Endothelial cell of umbilical vein (primary cell): Measurements from ENCODE around the gene TMEM108. TPM values are rescaled to one million over a fixed set of nuclear protein-coding genes. Genes with fewer than 3 reads are reported as not detected.

Source experiments
- BruUV-seq: library from RNA; stranded (reverse); fragments of 400-500 nt; replicated peaks from 2 replicates; lab custom pipeline; 2021; lab: Mats Ljungman, UMichigan
- CTCF ChIA-PET: fragments of 300-600, 350-600 bp; sonication (Branson Sonifier 250); formaldehyde crosslinking; loops from one replicate; lab custom pipeline; 2021; ENCODE audit warnings: antibody characterized with exemption, inconsistent platforms; lab: Charles Lee
- POLR2A ChIA-PET: fragments of 300-600, 350-600 bp; sonication (Branson Sonifier 250); formaldehyde crosslinking; loops from one replicate; lab custom pipeline; 2021; ENCODE audit warnings: antibody characterized with exemption, inconsistent platforms; lab: Charles Lee
- DNase-seq: peaks from one replicate; pipeline ENCODE4 v3.0.0-alpha.2; 2011; ENCODE audit warnings: low read depth, low spot score
- FAIRE-seq: peaks from 2 replicates; lab custom pipeline; 2011; peaks lifted over from hg19 to GRCh38; lab: Jason Lieb, UNC
- H2AFZ ChIP-seq: 2 replicates; pipeline ENCODE4 v1.6.0; 2012; ENCODE audit warnings: low read depth, low read length, control low read depth, inconsistent platforms
- H3K27ac ChIP-seq: 2 replicates; pipeline ENCODE4 v1.5.1; 2011; ENCODE audit warnings: low read depth, mild to moderate bottlenecking, control low read depth, low read length, moderate library complexity; ENCODE audit not compliant: insufficient read depth
- H3K27me3 ChIP-seq, 2 experiments: 2 replicates each; pipeline versions ENCODE4 v1.6.0 to v1.6.1; 2011; ENCODE audit warnings: low read length in 2 of 2, mixed read lengths in 1 of 2; ENCODE audit not compliant: control insufficient read depth in 2 of 2, insufficient read depth in 2 of 2
- H3K36me3 ChIP-seq, 2 experiments: 2 replicates in 1 of 2; 3 replicates in 1 of 2; pipeline ENCODE4 v1.5.1; 2011; ENCODE audit warnings: low read length in 2 of 2, mild to moderate bottlenecking in 1 of 2, moderate library complexity in 1 of 2; ENCODE audit not compliant: control insufficient read depth in 2 of 2, insufficient read depth in 2 of 2; ENCODE audit errors: extremely low read depth in 1 of 2
- H3K4me1 ChIP-seq: 3 replicates; pipeline ENCODE4 v1.5.1; 2011; ENCODE audit warnings: mild to moderate bottlenecking, low read length; ENCODE audit not compliant: control insufficient read depth, insufficient read depth; ENCODE audit errors: extremely low read depth
- H3K4me2 ChIP-seq: 2 replicates; pipeline ENCODE4 v1.6.1; 2011; ENCODE audit warnings: low read length, control low read depth, mixed read lengths; ENCODE audit not compliant: insufficient read depth
- H3K4me3 ChIP-seq, 3 experiments: fragments of 200-600 bp in 1 of 3; sonication (generic), shearing (Covaris generic) in 1 of 3; replicated peaks in 1 of 3; 2 replicates each; pipeline ENCODE4 v1.5.1; 2011 to 2016; ENCODE audit warnings: control low read depth in 3 of 3, low read length in 3 of 3, mild to moderate bottlenecking in 2 of 3, inconsistent platforms in 1 of 3, low read depth in 1 of 3, moderate library complexity in 1 of 3; ENCODE audit not compliant: insufficient read depth in 1 of 3
- H3K79me2 ChIP-seq: 2 replicates; pipeline ENCODE4 v1.6.0; 2012; ENCODE audit warnings: low read length, inconsistent platforms; ENCODE audit not compliant: control insufficient read depth, insufficient read depth
- H3K9ac ChIP-seq: replicated peaks from 2 replicates; pipeline ENCODE3; 2011; ENCODE audit warnings: low read length, control low read depth; ENCODE audit not compliant: insufficient read depth; ENCODE audit errors: extremely low read depth
- H3K9me1 ChIP-seq: replicated peaks from 3 replicates; pipeline ENCODE4 v1.6.0; 2011; ENCODE audit warnings: mild to moderate bottlenecking, low read length; ENCODE audit not compliant: control insufficient read depth, insufficient read depth; ENCODE audit errors: extremely low read depth
- H3K9me3 ChIP-seq: replicated peaks from 2 replicates; pipeline ENCODE4 v1.5.1; 2012; ENCODE audit warnings: low read length, inconsistent platforms; ENCODE audit not compliant: control insufficient read depth, insufficient read depth
- H4K20me1 ChIP-seq: replicated peaks from 2 replicates; pipeline ENCODE3; 2011; ENCODE audit warnings: mild to moderate bottlenecking, low read length; ENCODE audit not compliant: control insufficient read depth, insufficient read depth; ENCODE audit errors: extremely low read depth
- CTCF ChIP-seq, 2 donors: IDR thresholded peaks; 1 replicate in 1 of 2; 2 replicates in 1 of 2; pipeline ENCODE4 v1.5.1; 2011; ENCODE audit warnings: low read length in 2 of 2, mild to moderate bottlenecking in 2 of 2, moderate library complexity in 2 of 2, control low read depth in 1 of 2, inconsistent platforms in 1 of 2, low read depth in 1 of 2; ENCODE audit not compliant: insufficient read depth in 1 of 2; ENCODE audit errors: extremely low read depth in 1 of 2
- EZH2 ChIP-seq: IDR thresholded peaks from 2 replicates; pipeline ENCODE4 v1.6.1; 2012; ENCODE audit warnings: borderline replicate concordance, low read depth, mild to moderate bottlenecking, moderate library complexity, low read length, inconsistent platforms; ENCODE audit not compliant: severe bottlenecking
- FOS ChIP-seq: IDR thresholded peaks from 2 replicates; pipeline ENCODE4 v1.6.1; 2011; ENCODE audit warnings: mild to moderate bottlenecking, low read length, moderate library complexity, borderline replicate concordance; ENCODE audit not compliant: insufficient read depth
- GATA2 ChIP-seq: IDR thresholded peaks from 2 replicates; pipeline ENCODE4 v1.7.0; 2011; ENCODE audit warnings: low read depth, mild to moderate bottlenecking, moderate library complexity, mixed read lengths, low read length; ENCODE audit not compliant: insufficient read length, insufficient read depth
- JUN ChIP-seq: IDR thresholded peaks from 2 replicates; pipeline ENCODE4 v1.6.1; 2011; ENCODE audit warnings: borderline replicate concordance, low read depth; ENCODE audit not compliant: insufficient read length, insufficient read depth
- MYC ChIP-seq: IDR thresholded peaks from one replicate; pipeline ENCODE4 v1.6.1; 2011; ENCODE audit warnings: mild to moderate bottlenecking, low read depth, low read length
- POLR2A ChIP-seq: IDR thresholded peaks from 2 replicates; pipeline ENCODE4 v1.6.1; 2012; ENCODE audit warnings: low read depth, mild to moderate bottlenecking, control low read depth, low read length
- POLR2AphosphoS5 ChIP-seq: IDR thresholded peaks from 2 replicates; pipeline ENCODE4 v1.6.1; 2012; ENCODE audit warnings: low read depth, mild to moderate bottlenecking, control low read depth, low read length, moderate library complexity; ENCODE audit not compliant: insufficient read depth
- dilution Hi-C: fragments of 300-500 bp; cut with MboI; formaldehyde crosslinking; loops from one replicate; pipeline ENCODE4 v1.15.0; 2019; ENCODE audit warnings: low sequenced_read_pairs; ENCODE audit not compliant: extremely low pct_ligation_motif_present
- intact Hi-C: fragments of 100-400 bp; cut with micrococcal nuclease; formaldehyde crosslinking; loops from one replicate; pipeline ENCODE4 v1.10.0; 2022
- polyA plus RNA-seq, 4 experiments: library from polyadenylated mRNA; depleted of rRNA in 3 of 4; stranded (reverse) in 3 of 4; unstranded in 1 of 4; fragments of >200 nt; gene quantifications; 2 replicates each; pipeline versions ENCODE4 v1.2.1 to v1.2.3, GENCODE V29; 2011 to 2012; ENCODE audit warnings: missing spikeins in 1 of 4
- total RNA-seq: library from RNA; stranded (reverse); gene quantifications from 2 replicates; pipeline ENCODE4 v1.2.3, GENCODE V29; 2021
- TF ChIP-seq, protein P1 (sequence below): IDR thresholded peaks from 2 replicates; pipeline ENCODE4 v1.6.1; 2011; ENCODE audit not compliant: insufficient read depth, insufficient read length

Gene TMEM108
- total and polyA plus RNA-seq, 2 donors (not counting 3 experiments of a cell fraction or from before 2014, with no cell fraction given): 0.40 to 1.1 TPM

DNA sequence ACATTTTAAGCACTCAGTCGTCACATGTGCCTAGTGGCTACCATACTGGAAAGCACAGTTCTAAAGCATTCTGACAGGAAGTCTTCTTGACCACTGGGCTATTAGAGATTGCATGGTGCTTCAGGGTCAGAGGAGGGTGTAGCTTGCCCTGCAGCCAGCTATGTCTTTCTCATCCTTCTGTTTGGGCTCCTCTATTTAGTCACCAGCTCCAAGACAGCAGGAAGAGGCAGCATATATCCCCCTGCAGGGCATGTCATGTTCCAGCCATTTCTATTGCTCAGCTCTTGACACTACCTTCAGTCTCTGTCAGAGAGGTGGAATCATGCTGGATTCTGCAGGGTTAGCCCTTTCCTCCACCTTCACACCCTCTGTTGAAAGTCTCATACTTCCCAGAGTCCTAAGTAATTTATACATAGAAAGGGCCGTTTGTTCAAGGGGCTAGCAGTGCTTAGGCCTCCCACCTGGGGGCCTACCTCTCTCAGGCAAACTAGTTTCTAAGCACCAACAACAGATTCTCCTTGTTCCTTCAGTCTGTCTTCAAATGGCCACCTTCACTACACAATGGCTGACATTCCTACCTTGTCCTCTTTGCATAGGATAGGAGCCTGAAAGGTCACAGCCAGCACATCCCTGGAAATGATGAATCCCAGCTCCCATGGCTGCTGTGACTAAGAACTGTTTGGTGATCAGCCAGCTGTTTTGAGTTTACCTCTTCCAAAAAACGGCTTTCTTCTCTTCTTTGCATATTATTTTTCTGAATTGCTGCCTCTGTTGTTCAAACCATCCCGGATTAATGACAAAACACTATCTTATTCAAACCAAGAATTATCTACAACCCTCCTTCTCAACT lies 246.0 kb downstream of the TMEM108 start:
- dilution Hi-C loops (no loop called here), intact Hi-C loops (no loop called here)
- Histone ChIP-seq H3K4me3 (no peak overlapping the region), H3K27ac (no peak overlapping the region), H4K20me1 (no peaks in the 10 kb centered on the region), H3K9me3 (no peaks in the 10 kb centered on the region), H3K9me1 (no peaks in the 10 kb centered on the region), H3K36me3 (no peaks in the 10 kb centered on the region), H3K4me1 (no peaks in the 10 kb centered on the region), H3K4me2 (no peak overlapping the region), H2AFZ (no peak overlapping the region), H3K27me3 (no peaks in the 10 kb centered on the region), H3K9ac (no peak overlapping the region), H3K79me2 (no peaks in the 10 kb centered on the region)
- TF ChIP-seq GATA2 (no peak), MYC (no peak), EZH2 (no peak), POLR2A (no peak), POLR2AphosphoS5 (no peak), CTCF (IDR thresholded peaks at IDR 0.05; ENCODE audit: extremely low read depth in 1 of 2, insufficient read depth in 1 of 2, low read depth in 1 of 2, low read length in 2 of 2) (no peak), FOS (no peak), JUN (no peak)
- TF ChIP-seq, protein P1, sequence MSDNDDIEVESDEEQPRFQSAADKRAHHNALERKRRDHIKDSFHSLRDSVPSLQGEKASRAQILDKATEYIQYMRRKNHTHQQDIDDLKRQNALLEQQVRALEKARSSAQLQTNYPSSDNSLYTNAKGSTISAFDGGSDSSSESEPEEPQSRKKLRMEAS: no peak
- FAIRE-seq: peak; percentile 12
- CTCF ChIA-PET: interaction anchor here (1.3 kb wide), 1 partner anchor 30 kb away, joined by 3 read pairs; no protein-coding TSS in a partner anchor
- POLR2A ChIA-PET: no interaction called here
- no peak for DNase-seq
- no TSS peak for BruUV-seq
